HG03571 (cell line): Measurements from ENCODE around the gene ZNF804A.

ENCODE experiments used
- ATAC-seq: cut with Tn5 transposase; IDR thresholded peaks from one replicate; pipeline ENCODE4 v1.9.1; 2021; ENCODE audit not compliant: unreplicated experiment

ZNF804A gene

GRCh38 chr2:184602734-184603133, 4.4 kb downstream of the ZNF804A start:
- no peak for ATAC-seq

- ATAC-seq: no peak
Measured at GRCh38 chr2:184610891-184611290, 12.6 kb downstream of the ZNF804A start.

GRCh38 chr2:184611361-184612085, 13.2 kb downstream of the ZNF804A start:
- no peak for ATAC-seq

GRCh38 chr2:184620367-184620766, 22.0 kb downstream of the ZNF804A start:
- ATAC-seq: no peak

- no peak for ATAC-seq
Measured at GRCh38 chr2:184624311-184624710, 26.0 kb downstream of the ZNF804A start.

GRCh38 chr2:184628051-184628450, 29.7 kb downstream of the ZNF804A start:
- ATAC-seq: no peak

- ATAC-seq: no peak
Measured at GRCh38 chr2:184633726-184634125, 35.4 kb downstream of the ZNF804A start.

GRCh38 chr2:184637781-184638180, 39.5 kb downstream of the ZNF804A start:
- no peak for ATAC-seq

GRCh38 chr2:184644685-184645084, 46.4 kb downstream of the ZNF804A start:
- ATAC-seq: no peak

GRCh38 chr2:184646177-184646576, 47.8 kb downstream of the ZNF804A start:
- no peak for ATAC-seq

GRCh38 chr2:184646593-184646992, 48.3 kb downstream of the ZNF804A start:
- ATAC-seq: no peak

GRCh38 chr2:184654945-184655344, 56.6 kb downstream of the ZNF804A start:
- ATAC-seq: no peak

GRCh38 chr2:184677171-184677570, 78.8 kb downstream of the ZNF804A start:
- no peak for ATAC-seq

GRCh38 chr2:184679219-184680018, 81.1 kb downstream of the ZNF804A start:
- no peak for ATAC-seq

- ATAC-seq: no peak
Measured at GRCh38 chr2:184680825-184681224, 82.5 kb downstream of the ZNF804A start.

- no peak for ATAC-seq
Measured at GRCh38 chr2:184681642-184682321, 83.5 kb downstream of the ZNF804A start.

GRCh38 chr2:184683911-184684310, 85.6 kb downstream of the ZNF804A start:
- no peak for ATAC-seq

- ATAC-seq: no peak
Measured at GRCh38 chr2:184685999-184686841, 87.9 kb downstream of the ZNF804A start.

GRCh38 chr2:184689638-184690037, 91.3 kb downstream of the ZNF804A start:
- no peak for ATAC-seq

GRCh38 chr2:184692141-184692734, 93.9 kb downstream of the ZNF804A start:
- ATAC-seq: no peak
